ENCODE data around the gene CTSS. TPM values are rescaled to one million over a fixed set of nuclear protein-coding genes. Genes with fewer than 3 reads are reported as not detected.

The CTSS gene
- total RNA-seq, 1 donor from 2014 or later = 6.9 TPM

GRCh38 chr1:150706091-150706490 is 59.5 kb downstream of the CTSS start:
- DNase-seq (ENCODE audit: low spot score in 2 of 2) (no peak), FAIRE-seq (no peak)

GRCh38 chr1:150703427-150703826 is 62.2 kb downstream of the CTSS start:
- DNase-seq (ENCODE audit: low spot score in 2 of 2) (no peak), FAIRE-seq (no peak)

- FAIRE-seq = peak; percentile 70
- peak; percentile 50 to 70 for DNase-seq (ENCODE audit: low spot score in 2 of 2)
Observed at GRCh38 chr1:150696995-150697927, 68.3 kb downstream of the CTSS start, which contains the start of gene GOLPH3L. Gene GOLPH3L (minus strand): TSS chr1:150697154. CDS start chr1:150694838, 2,316 bp downstream.

GRCh38 chr1:150696590-150696989 is 69.0 kb downstream of the CTSS start:
- FAIRE-seq (no peak), DNase-seq (ENCODE audit: low spot score in 2 of 2) (no peak)

- DNase-seq (ENCODE audit: low spot score in 2 of 2) (no peak), FAIRE-seq (no peak)
Observed at GRCh38 chr1:150696162-150696561, 69.4 kb downstream of the CTSS start.

- FAIRE-seq (no peak), DNase-seq (ENCODE audit: low spot score in 2 of 2) (no peak)
Observed at GRCh38 chr1:150695561-150695960, 70.0 kb downstream of the CTSS start.

GRCh38 chr1:150692720-150693119 is 72.9 kb downstream of the CTSS start:
- FAIRE-seq (no peak), DNase-seq (ENCODE audit: low spot score in 2 of 2) (no peak)

GRCh38 chr1:150688763-150689162 is 76.8 kb downstream of the CTSS start:
- DNase-seq (ENCODE audit: low spot score in 2 of 2) (no peak), FAIRE-seq (no peak)

- FAIRE-seq = no peak
Observed at GRCh38 chr1:150686275-150686674, 79.3 kb downstream of the CTSS start.

GRCh38 chr1:150683914-150684313 is 81.7 kb downstream of the CTSS start:
- FAIRE-seq = no peak
- no peak for DNase-seq (ENCODE audit: low spot score in 2 of 2)

More at GRCh38 chr1:150686275-150686674, 79.3 kb downstream of the CTSS start:
- no peak for DNase-seq (ENCODE audit: low spot score in 2 of 2)

Small RNA genes lying within 50 kb of the gene (small RNA-seq; reads per million reads assigned to genes)
- not detected for gene RNU6-1042P
- gene RNU6-1309P = not detected

Other genes with a start within 250 kb of the CTSS start
- gene ADAMTSL4, start 216.4 kb downstream of the CTSS start, total RNA-seq = under 0.01 TPM
- gene MCL1, start 186.2 kb downstream of the CTSS start, total RNA-seq = 110 TPM
- 112 TPM for gene ENSA, start 136.2 kb downstream of the CTSS start, total RNA-seq
- 5.3 TPM for gene GOLPH3L, start 68.6 kb downstream of the CTSS start, total RNA-seq
- gene HORMAD1, start 44.9 kb downstream of the CTSS start, total RNA-seq = 0.82 TPM
- gene CTSK, start 42.5 kb upstream of the CTSS start, total RNA-seq = 6.9 TPM
- 14.7 TPM for gene ARNT, start 110.8 kb upstream of the CTSS start, total RNA-seq
- gene CTXND2, start 121.4 kb upstream of the CTSS start, total RNA-seq = not detected
- gene SETDB1, start 160.6 kb upstream of the CTSS start, total RNA-seq = 62.8 TPM
- 30.2 TPM for gene CERS2, start 209.1 kb upstream of the CTSS start, total RNA-seq
- under 0.01 TPM for gene ANXA9, start 216.5 kb upstream of the CTSS start, total RNA-seq
- 12.2 TPM for gene MINDY1, start 241.1 kb upstream of the CTSS start, total RNA-seq
- gene PRUNE1, start 242.7 kb upstream of the CTSS start, total RNA-seq = 20.4 TPM

Data from frontal cortex (tissue), 4 donors.